ENCODE data around the gene NHS.

The NHS gene

GRCh38 chrX:17674601-17675000 is 299.6 kb downstream of the NHS start:
- no peak for DNase-seq (ENCODE audit: low read depth)

DNA sequence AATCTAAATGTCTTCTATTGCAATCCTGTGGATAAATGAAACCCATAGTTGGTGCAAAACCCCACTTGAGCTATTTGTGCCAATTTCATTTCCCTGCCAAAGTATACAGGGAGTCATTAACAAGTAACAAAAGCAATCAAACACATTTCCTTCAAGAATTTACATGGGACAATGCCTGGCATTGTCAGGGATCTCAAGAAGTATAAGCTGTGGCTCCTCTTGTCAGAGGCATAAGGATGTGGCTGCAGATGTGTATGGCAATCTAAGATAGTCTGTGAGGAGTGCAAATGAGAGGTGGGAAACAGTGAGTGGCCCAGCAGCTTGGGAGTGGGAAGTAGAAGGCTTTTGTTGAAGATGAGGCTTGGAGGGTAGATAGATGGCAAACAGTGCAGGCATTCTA is 304.3 kb downstream of the NHS start:
- no peak for DNase-seq (ENCODE audit: low read depth)
- Histone ChIP-seq H3K9ac (ENCODE audit: low read length) (no peak overlapping the region), H3K4me1 (ENCODE audit: control insufficient read depth, insufficient read depth, low read length) (peaks cover 7% of the 10 kb centered on the region), H3K27me3 (replicated peaks; ENCODE audit: control insufficient read depth, insufficient read depth, low read length) (peaks cover 4% of the 10 kb centered on the region), H3K4me3 (ENCODE audit: low read length) (no peak overlapping the region), H3K9me3 (ENCODE audit: control insufficient read depth, low read length) (peaks cover 1% of the 10 kb centered on the region), H3K36me3 (ENCODE audit: control insufficient read depth, insufficient read depth, low read length, severe bottlenecking) (no peaks in the 10 kb centered on the region)

More at GRCh38 chrX:17674601-17675000, 299.6 kb downstream of the NHS start:
- Histone ChIP-seq H3K36me3 (ENCODE audit: control insufficient read depth, insufficient read depth, low read length, severe bottlenecking) (no peaks in the 10 kb centered on the region), H3K4me1 (ENCODE audit: control insufficient read depth, insufficient read depth, low read length) (peaks cover 6% of the 10 kb centered on the region), H3K4me3 (ENCODE audit: low read length) (no peak overlapping the region), H3K9ac (ENCODE audit: low read length) (no peak overlapping the region), H3K9me3 (ENCODE audit: control insufficient read depth, low read length) (peaks cover 2% of the 10 kb centered on the region), H3K27me3 (replicated peaks; ENCODE audit: control insufficient read depth, insufficient read depth, low read length) (peaks cover 11% of the 10 kb centered on the region)

DNA sequence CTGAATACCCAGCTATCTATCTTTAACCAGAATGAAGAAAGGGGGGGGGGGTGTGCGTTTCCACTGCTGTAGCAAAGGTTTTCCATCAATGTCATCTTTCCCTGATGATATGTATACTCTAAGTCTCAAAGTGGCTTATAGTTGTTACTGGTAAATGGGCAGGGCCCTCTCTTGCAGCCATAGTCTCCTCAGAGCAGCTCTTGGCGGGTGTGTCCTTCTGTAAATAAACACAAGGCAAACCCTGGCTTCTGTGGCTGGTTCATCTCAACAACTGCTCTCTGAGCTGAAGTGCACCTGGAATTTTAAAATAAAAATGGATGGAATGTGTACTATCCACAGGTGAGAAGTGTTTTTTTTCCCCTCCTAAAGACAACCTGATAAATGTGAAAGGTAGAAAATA is 304.8 kb downstream of the NHS start:
- Histone ChIP-seq H3K27me3 (replicated peaks; ENCODE audit: control insufficient read depth, insufficient read depth, low read length) (peaks cover 4% of the 10 kb centered on the region), H3K36me3 (ENCODE audit: control insufficient read depth, insufficient read depth, low read length, severe bottlenecking) (no peaks in the 10 kb centered on the region), H3K4me1 (ENCODE audit: control insufficient read depth, insufficient read depth, low read length) (peaks cover 7% of the 10 kb centered on the region), H3K4me3 (ENCODE audit: low read length) (no peak overlapping the region), H3K9ac (ENCODE audit: low read length) (no peak overlapping the region), H3K9me3 (ENCODE audit: control insufficient read depth, low read length) (no peaks in the 10 kb centered on the region)
- no peak for DNase-seq (ENCODE audit: low read depth)

DNA sequence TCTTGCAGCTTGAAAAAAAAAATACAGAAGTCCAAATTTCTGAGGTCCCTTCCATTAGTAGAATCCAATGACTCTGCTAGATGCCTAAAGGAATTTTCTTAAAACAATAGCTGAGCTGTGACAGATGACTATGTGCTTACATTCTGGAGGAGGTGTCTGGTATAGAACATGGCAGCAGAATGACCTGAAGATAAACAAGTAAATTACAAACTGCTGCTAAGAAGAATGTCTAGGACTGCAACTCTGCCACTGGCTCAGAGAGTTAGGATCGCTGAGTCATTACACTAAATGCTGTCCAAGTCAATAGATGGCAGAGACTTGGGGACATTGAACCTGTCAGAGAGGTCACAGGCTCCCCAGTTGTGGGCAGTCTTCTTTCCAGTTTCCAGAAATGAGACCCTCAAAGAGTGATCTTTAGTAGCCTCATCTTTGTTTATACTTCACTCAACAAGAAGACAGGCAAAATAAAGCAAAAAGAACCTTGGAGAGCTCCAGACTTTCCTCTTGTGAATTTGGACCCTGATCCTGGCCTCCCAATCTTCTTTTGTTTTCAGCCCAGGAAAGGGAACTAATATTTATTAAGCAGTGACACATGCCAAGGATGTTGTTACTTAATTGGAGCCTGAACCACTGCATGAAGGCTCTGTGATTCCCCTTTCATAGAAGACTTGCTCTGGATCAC is 305.9 kb downstream of the NHS start:
- Histone ChIP-seq H3K4me1 (ENCODE audit: control insufficient read depth, insufficient read depth, low read length) (peaks cover 7% of the 10 kb centered on the region), H3K9me3 (ENCODE audit: control insufficient read depth, low read length) (no peaks in the 10 kb centered on the region), H3K4me3 (ENCODE audit: low read length) (no peak overlapping the region), H3K36me3 (ENCODE audit: control insufficient read depth, insufficient read depth, low read length, severe bottlenecking) (no peaks in the 10 kb centered on the region), H3K9ac (ENCODE audit: low read length) (no peak overlapping the region), H3K27me3 (replicated peaks; ENCODE audit: control insufficient read depth, insufficient read depth, low read length) (peaks cover 4% of the 10 kb centered on the region)
- DNase-seq (ENCODE audit: low read depth): peak; percentile 53

DNA sequence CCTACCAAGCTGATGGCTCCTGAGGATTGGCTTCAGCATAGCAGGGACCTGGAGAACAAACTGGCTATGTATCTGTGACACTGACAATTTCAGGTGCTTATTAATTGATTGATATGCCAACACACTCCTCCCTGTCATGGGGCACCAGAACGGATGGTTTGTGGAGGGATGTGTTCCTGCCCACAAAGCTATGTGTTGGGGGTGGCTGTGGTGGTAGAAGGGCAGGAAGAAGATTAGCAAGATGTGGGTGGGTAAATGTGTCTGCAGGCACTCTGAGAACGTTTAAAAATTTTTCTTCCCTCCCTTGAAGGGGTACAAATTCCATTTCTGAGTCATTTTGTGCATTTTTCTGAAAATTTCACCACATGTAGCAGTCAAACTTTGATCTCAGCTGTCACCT is 307.3 kb downstream of the NHS start:
- Histone ChIP-seq H3K27me3 (replicated peaks; ENCODE audit: control insufficient read depth, insufficient read depth, low read length) (peaks cover 9% of the 10 kb centered on the region), H3K4me1 (ENCODE audit: control insufficient read depth, insufficient read depth, low read length) (peaks cover 7% of the 10 kb centered on the region), H3K9me3 (ENCODE audit: control insufficient read depth, low read length) (no peaks in the 10 kb centered on the region), H3K36me3 (ENCODE audit: control insufficient read depth, insufficient read depth, low read length, severe bottlenecking) (no peaks in the 10 kb centered on the region), H3K9ac (ENCODE audit: low read length) (no peak overlapping the region), H3K4me3 (ENCODE audit: low read length) (no peak overlapping the region)
- no peak for DNase-seq (ENCODE audit: low read depth)

DNA sequence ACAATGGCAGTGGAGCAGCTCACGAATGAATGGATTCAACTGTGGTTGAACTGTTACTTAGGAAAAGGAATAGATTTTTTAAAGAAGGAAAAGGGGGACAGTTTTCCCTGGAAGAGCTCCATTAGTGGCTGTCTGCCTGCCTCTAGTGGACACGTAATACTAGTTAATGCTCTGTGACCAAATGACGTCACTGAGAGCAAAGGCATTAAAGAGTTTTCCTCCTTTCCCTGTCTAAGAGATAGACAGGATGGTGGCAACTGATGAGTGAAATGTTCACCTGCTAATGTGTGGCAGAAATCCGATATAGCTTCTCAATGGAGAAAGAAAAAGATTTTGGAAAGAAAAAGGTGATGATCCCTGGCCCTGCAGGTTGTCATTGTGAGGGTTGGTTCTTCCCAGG is 310.0 kb downstream of the NHS start:
- H3K36me3 ChIP-seq (ENCODE audit: control insufficient read depth, insufficient read depth, low read length, severe bottlenecking): no peaks in the 10 kb centered on the region
- H3K4me3 ChIP-seq (ENCODE audit: low read length): no peak overlapping the region
- DNase-seq (ENCODE audit: low read depth): no peak

DNA sequence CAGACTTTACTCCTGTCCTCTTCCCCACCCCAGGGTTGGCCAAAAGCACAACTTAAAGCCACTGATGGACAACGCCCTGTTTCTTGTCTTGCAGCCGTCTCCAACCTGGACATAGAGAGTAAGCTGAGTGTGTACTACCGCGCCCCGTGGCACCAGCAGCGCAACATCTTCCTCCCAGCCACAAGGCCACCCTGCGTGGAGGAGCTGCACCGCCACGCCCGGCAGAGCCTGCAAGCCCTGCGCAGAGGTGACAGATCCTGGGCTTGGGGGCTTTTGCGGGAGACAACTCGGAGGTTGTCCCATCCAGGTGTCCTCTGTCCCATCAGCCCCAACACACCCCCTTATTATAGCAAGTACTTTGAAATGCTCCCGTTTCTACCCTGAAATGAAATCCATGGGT is 312.6 kb downstream of the NHS start:
- no peak overlapping the region for H3K9ac ChIP-seq (ENCODE audit: low read length)
- H3K4me3 ChIP-seq (ENCODE audit: low read length): no peak overlapping the region
- H3K9me3 ChIP-seq (ENCODE audit: control insufficient read depth, low read length): no peaks in the 10 kb centered on the region
- peaks cover 3% of the 10 kb centered on the region for H3K36me3 ChIP-seq (ENCODE audit: control insufficient read depth, insufficient read depth, low read length, severe bottlenecking)
- DNase-seq (ENCODE audit: low read depth): no peak
- H3K27me3 ChIP-seq (replicated peaks; ENCODE audit: control insufficient read depth, insufficient read depth, low read length): peaks cover 15% of the 10 kb centered on the region
- peaks cover 7% of the 10 kb centered on the region for H3K4me1 ChIP-seq (ENCODE audit: control insufficient read depth, insufficient read depth, low read length)

More for the DNA sequence above, 310.0 kb downstream of the NHS start:
- Histone ChIP-seq H3K4me1 (ENCODE audit: control insufficient read depth, insufficient read depth, low read length) (peaks cover 14% of the 10 kb centered on the region), H3K9me3 (ENCODE audit: control insufficient read depth, low read length) (no peaks in the 10 kb centered on the region), H3K9ac (ENCODE audit: low read length) (no peak overlapping the region), H3K27me3 (replicated peaks; ENCODE audit: control insufficient read depth, insufficient read depth, low read length) (peaks cover 10% of the 10 kb centered on the region)

GRCh38 chrX:17689971-17690409 is 315.0 kb downstream of the NHS start:
- H3K36me3 ChIP-seq (ENCODE audit: control insufficient read depth, insufficient read depth, low read length, severe bottlenecking): peaks cover 3% of the 10 kb centered on the region
- H3K9ac ChIP-seq (ENCODE audit: low read length): no peak overlapping the region
- peaks cover 21% of the 10 kb centered on the region for H3K27me3 ChIP-seq (replicated peaks; ENCODE audit: control insufficient read depth, insufficient read depth, low read length)
- H3K4me3 ChIP-seq (ENCODE audit: low read length): no peak overlapping the region
- H3K4me1 ChIP-seq (ENCODE audit: control insufficient read depth, insufficient read depth, low read length): peaks cover 7% of the 10 kb centered on the region
- H3K9me3 ChIP-seq (ENCODE audit: control insufficient read depth, low read length): no peaks in the 10 kb centered on the region
- peak; percentile 87 for DNase-seq (ENCODE audit: low read depth)

DNA sequence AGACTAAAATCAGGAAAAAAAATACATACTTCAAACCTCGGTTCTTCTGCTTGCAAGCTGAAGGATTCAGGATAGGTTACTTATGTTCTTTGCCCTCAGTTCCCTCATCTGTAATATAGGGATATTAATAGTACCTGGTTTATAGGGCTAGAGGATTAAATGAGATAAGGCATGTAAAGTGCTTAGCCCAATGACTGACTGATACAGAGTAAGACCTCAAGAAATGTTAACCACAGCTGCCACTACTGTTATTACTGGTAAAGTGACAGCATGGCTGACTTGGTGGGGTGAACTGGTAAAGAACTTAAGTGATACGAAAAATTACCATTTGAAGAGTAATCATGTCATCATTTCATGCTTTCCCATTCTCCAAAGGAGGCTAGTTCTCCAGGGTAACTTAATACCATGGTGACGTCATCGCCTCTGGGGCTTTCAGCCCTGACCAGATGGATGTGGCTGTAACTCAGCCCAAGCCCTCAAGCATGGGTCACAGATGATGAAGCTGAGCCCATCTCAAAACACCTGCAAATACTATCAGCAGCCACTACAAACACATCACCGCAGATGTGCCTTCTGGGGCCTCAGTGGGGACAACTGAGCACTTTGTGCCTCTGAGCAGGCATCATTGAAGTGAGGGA is 317.8 kb downstream of the NHS start:
- peaks cover 3% of the 10 kb centered on the region for H3K36me3 ChIP-seq (ENCODE audit: control insufficient read depth, insufficient read depth, low read length, severe bottlenecking)
- no peak overlapping the region for H3K9ac ChIP-seq (ENCODE audit: low read length)
- H3K9me3 ChIP-seq (ENCODE audit: control insufficient read depth, low read length): no peaks in the 10 kb centered on the region
- H3K4me3 ChIP-seq (ENCODE audit: low read length): no peak overlapping the region
- peak; percentile 67 for DNase-seq (ENCODE audit: low read depth)
- H3K4me1 ChIP-seq (ENCODE audit: control insufficient read depth, insufficient read depth, low read length): peaks cover 7% of the 10 kb centered on the region
- peaks cover 18% of the 10 kb centered on the region for H3K27me3 ChIP-seq (replicated peaks; ENCODE audit: control insufficient read depth, insufficient read depth, low read length)

- Histone ChIP-seq H3K4me3 (ENCODE audit: low read length) (no peak overlapping the region), H3K9me3 (ENCODE audit: control insufficient read depth, low read length) (no peaks in the 10 kb centered on the region), H3K36me3 (ENCODE audit: control insufficient read depth, insufficient read depth, low read length, severe bottlenecking) (peaks cover 3% of the 10 kb centered on the region), H3K27me3 (replicated peaks; ENCODE audit: control insufficient read depth, insufficient read depth, low read length) (peaks cover 17% of the 10 kb centered on the region), H3K4me1 (ENCODE audit: control insufficient read depth, insufficient read depth, low read length) (no peaks in the 10 kb centered on the region), H3K9ac (ENCODE audit: low read length) (no peak overlapping the region)
- peak; percentile 52 for DNase-seq (ENCODE audit: low read depth)
Observed at GRCh38 chrX:17697191-17697590, 322.2 kb downstream of the NHS start.

DNA sequence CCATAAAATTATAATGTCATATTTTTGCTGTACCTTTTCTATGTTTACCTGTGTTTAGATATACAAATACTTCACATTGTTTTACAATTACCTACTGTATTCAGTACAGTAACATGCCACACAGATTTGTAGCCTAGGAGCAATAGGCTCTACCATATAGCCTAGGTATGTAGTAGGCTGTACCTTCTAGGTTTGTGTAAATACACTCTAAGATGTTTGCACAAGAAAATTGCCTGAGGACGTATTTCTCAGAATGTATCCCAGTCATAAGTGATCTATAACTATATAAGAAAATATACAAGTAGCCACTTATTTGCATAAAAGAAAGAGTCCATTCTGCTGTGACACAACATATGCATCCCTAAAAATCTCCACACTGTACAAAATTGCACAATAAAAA is 326.0 kb downstream of the NHS start:
- Histone ChIP-seq H3K9me3 (ENCODE audit: control insufficient read depth, low read length) (no peaks in the 10 kb centered on the region), H3K4me1 (ENCODE audit: control insufficient read depth, insufficient read depth, low read length) (no peaks in the 10 kb centered on the region), H3K27me3 (replicated peaks; ENCODE audit: control insufficient read depth, insufficient read depth, low read length) (peaks cover 11% of the 10 kb centered on the region), H3K9ac (ENCODE audit: low read length) (no peak overlapping the region), H3K36me3 (ENCODE audit: control insufficient read depth, insufficient read depth, low read length, severe bottlenecking) (no peaks in the 10 kb centered on the region), H3K4me3 (ENCODE audit: low read length) (no peak overlapping the region)
- DNase-seq (ENCODE audit: low read depth): no peak

Measured in adipocyte (in vitro differentiated cells).